Ascending aorta (tissue), 2 donors: ENCODE measurements around the gene MBNL1. TPM values are rescaled to one million over a fixed set of nuclear protein-coding genes. Genes with fewer than 3 reads are reported as not detected.

Experiments used
- DNase-seq, 2 donors: peaks; one replicate each; pipeline ENCODE4 v3.0.0-alpha.2; 2019; ENCODE audit warnings: low spot score in 2 of 2
- H3K27ac ChIP-seq, 2 donors: fragments of 200-600 bp; sonication (generic); one replicate each; pipeline ENCODE4 v1.5.1; 2016 to 2017; ENCODE audit warnings: mild to moderate bottlenecking in 1 of 2
- H3K27me3 ChIP-seq: fragments of 200-600 bp; sonication (generic); one replicate; pipeline ENCODE4 v1.5.1; 2017
- H3K36me3 ChIP-seq, 2 donors: fragments of 200-600 bp; sonication (generic); one replicate each; pipeline ENCODE4 v1.5.1; 2016
- H3K4me1 ChIP-seq, 2 donors: fragments of 200-600 bp; sonication (generic); one replicate each; pipeline ENCODE4 v1.5.1; 2016 to 2017; ENCODE audit warnings: mild to moderate bottlenecking in 1 of 2
- H3K4me3 ChIP-seq, 2 donors: fragments of 200-600 bp; sonication (generic); one replicate each; pipeline ENCODE4 v1.5.1; 2016 to 2017; ENCODE audit warnings: mild to moderate bottlenecking in 1 of 2
- H3K9me3 ChIP-seq, 2 donors: fragments of 200-600 bp; sonication (generic); one replicate each; pipeline ENCODE4 v1.5.1; 2016
- CTCF ChIP-seq, 3 experiments: fragments of 200-600 bp in 2 of 3; fragments of 450-650 bp in 1 of 3; sonication (generic) in 2 of 3; IDR thresholded peaks; one replicate each; pipeline ENCODE4 v1.5.1; 2016 to 2019; ENCODE audit warnings: antibody characterized with exemption in 3 of 3, mild to moderate bottlenecking in 1 of 3, moderate library complexity in 1 of 3
- intact Hi-C: fragments of 100-400 bp; cut with DNase I; formaldehyde crosslinking; loops from one replicate; pipeline ENCODE4 v1.15.1; 2023
- total RNA-seq: library from RNA; depleted of rRNA; stranded (reverse); fragments of >200 nt; gene quantifications from one replicate; pipeline ENCODE4 v1.1.0, GENCODE V29; 2016

MBNL1 gene
- total RNA-seq, 1 donor from 2014 or later = 350 TPM

- DNase-seq = peak in 1 of 2 donors; percentile 74
- Histone ChIP-seq H3K27ac (peak overlapping the region; percentile 94 to 99), H3K4me1 (peaks cover under 1 to 20% of the 10 kb centered on the region in 2 donors), H3K27me3 (no peaks in the 10 kb centered on the region), H3K36me3 (no peaks in the 10 kb centered on the region), H3K9me3 (no peaks in the 10 kb centered on the region), H3K4me3 (peak overlapping the region; percentile 76 to 86)
- TF ChIP-seq CTCF (IDR thresholded peaks at IDR 0.05) = no peak
- intact Hi-C loops = loop anchor here (2.0 to 5.0 kb wide), 5 partner anchors 31 to 243 kb away; no protein-coding TSS in a partner anchor
Observed at GRCh38 chr3:152269831-152270734, 1.4 kb downstream of the MBNL1 start.

GRCh38 chr3:152270937-152271336 is 2.2 kb downstream of the MBNL1 start:
- Histone ChIP-seq H3K36me3 (no peaks in the 10 kb centered on the region), H3K27ac (peak overlapping the region; percentile 94 to 99), H3K9me3 (no peaks in the 10 kb centered on the region), H3K4me1 (peaks cover 3 to 20% of the 10 kb centered on the region in 2 donors), H3K27me3 (no peaks in the 10 kb centered on the region), H3K4me3 (peak overlapping the region; percentile 76 to 86)
- no peak for DNase-seq
- TF ChIP-seq CTCF (IDR thresholded peaks at IDR 0.05) = no peak
- intact Hi-C loops = loop anchor here (2.0 kb wide), 1 partner anchor 30 kb away; no protein-coding TSS in a partner anchor

- peak overlapping the region; percentile 76 to 86 for H3K4me3 ChIP-seq
- no peaks in the 10 kb centered on the region for H3K36me3 ChIP-seq
- no peak for DNase-seq
- intact Hi-C loops = loop anchor here (2.0 kb wide), 1 partner anchor 29 kb away; no protein-coding TSS in a partner anchor
- H3K9me3 ChIP-seq = no peaks in the 10 kb centered on the region
- no peak for TF ChIP-seq CTCF (IDR thresholded peaks at IDR 0.05)
- H3K4me1 ChIP-seq = peaks cover 6 to 24% of the 10 kb centered on the region in 2 donors
- H3K27ac ChIP-seq = peak overlapping the region; percentile 94 to 99
- no peaks in the 10 kb centered on the region for H3K27me3 ChIP-seq
Observed at GRCh38 chr3:152271501-152272236, 2.9 kb downstream of the MBNL1 start.

GRCh38 chr3:152272771-152273242 is 4.1 kb downstream of the MBNL1 start:
- no peak for DNase-seq
- H3K27ac ChIP-seq = peak overlapping the region; percentile 94 to 99
- H3K27me3 ChIP-seq = no peaks in the 10 kb centered on the region
- no peak for TF ChIP-seq CTCF (IDR thresholded peaks at IDR 0.05)
- intact Hi-C loops = no loop called here
- H3K9me3 ChIP-seq = no peaks in the 10 kb centered on the region
- peak overlapping the region; percentile 76 to 86 for H3K4me3 ChIP-seq
- H3K36me3 ChIP-seq = no peaks in the 10 kb centered on the region
- H3K4me1 ChIP-seq = peaks cover 6 to 25% of the 10 kb centered on the region in 2 donors

- Histone ChIP-seq H3K9me3 (no peaks in the 10 kb centered on the region), H3K4me1 (peaks cover 6 to 47% of the 10 kb centered on the region in 2 donors), H3K27ac (peak overlapping the region; percentile 94 to 99), H3K27me3 (no peaks in the 10 kb centered on the region), H3K4me3 (peak overlapping the region; percentile 27 to 76), H3K36me3 (no peaks in the 10 kb centered on the region)
- TF ChIP-seq CTCF (IDR thresholded peaks at IDR 0.05) = no peak
- DNase-seq = no peak
- intact Hi-C loops = loop anchor here (5.0 kb wide), 1 partner anchor 126 kb away; no protein-coding TSS in a partner anchor
Observed at GRCh38 chr3:152276681-152277080, 8.0 kb downstream of the MBNL1 start.
